Activated CD4-positive, alpha-beta T cell treated with anti-CD3 and anti-CD28 coated beads, Interleukin-2, amount 50 U/mL, for 48 hours (primary cell): ENCODE results near the gene CLEC2B.
A peak's percentile ranks its signal among the peaks of the same experiment; 100 is the strongest.
"Not testable (repeated sequence)": the region's sequence is repeated elsewhere in the genome, so short reads cannot be mapped to it uniquely, and the experiment has no call there.

ENCODE experiments used
- DNase-seq, 2 experiments: peaks; one replicate each; pipeline ENCODE4 v3.0.0-alpha.2; 2020

The CLEC2B gene

GRCh38 chr12:9869307-9870161 is at the start of gene CLEC2B:
Gene CLEC2B (minus strand): TSS chr12:9869354.
- DNase-seq: peak; percentile 10 to 22

- DNase-seq: no peak
These were observed 42.6 kb upstream of the CLEC2B start for GRCh38 chr12:9911708-9912107.

GRCh38 chr12:9910716-9911421 is 41.7 kb upstream of the CLEC2B start:
- no peak for DNase-seq

GRCh38 chr12:9909724-9910123 is 40.6 kb upstream of the CLEC2B start:
- no peak for DNase-seq

DNA sequence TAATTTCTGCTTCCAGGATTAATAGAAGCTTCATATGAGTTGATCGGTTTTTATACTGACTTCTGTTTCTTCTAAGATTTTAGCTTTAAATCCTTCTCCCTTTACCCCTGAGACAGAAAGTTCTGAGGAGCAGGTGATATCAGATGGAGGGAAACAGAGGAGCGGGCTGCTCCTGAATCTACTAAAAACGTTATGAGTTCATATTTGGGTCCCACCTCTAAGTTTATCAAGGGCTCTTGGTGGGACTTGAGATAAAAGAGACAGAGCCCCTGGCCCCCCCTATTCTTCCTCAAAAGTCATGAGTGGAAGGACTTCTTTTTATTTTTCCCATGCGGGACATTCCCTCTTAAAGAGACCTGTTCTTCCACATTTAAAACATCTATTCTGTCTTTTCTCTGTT is 39.2 kb upstream of the CLEC2B start:
- no peak for DNase-seq

DNA sequence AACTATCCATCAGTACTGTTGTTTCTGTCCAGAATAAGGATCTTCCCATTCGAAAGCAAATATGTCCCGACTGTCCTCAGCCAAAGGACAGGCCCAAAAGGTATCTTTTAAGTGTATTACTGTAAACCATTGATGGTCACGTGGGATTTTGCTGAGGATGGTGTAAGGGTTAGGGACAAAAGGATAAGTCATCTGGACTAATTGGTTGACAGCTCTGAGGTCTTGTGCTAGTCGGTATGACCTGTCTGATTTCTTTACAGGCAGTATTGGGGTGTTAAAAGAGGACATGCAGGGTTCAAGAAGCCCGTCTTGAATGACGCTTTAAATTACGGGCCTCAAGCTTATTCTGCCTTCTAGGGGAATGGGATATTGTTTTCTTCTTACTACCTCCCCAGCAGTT is 38.6 kb upstream of the CLEC2B start:
- DNase-seq: no peak

GRCh38 chr12:9906873-9907272 is 37.7 kb upstream of the CLEC2B start:
- DNase-seq: peak in 1 of 2 experiments; percentile 6

- DNase-seq: no peak
These were observed 33.5 kb upstream of the CLEC2B start for GRCh38 chr12:9902539-9903228.

DNA sequence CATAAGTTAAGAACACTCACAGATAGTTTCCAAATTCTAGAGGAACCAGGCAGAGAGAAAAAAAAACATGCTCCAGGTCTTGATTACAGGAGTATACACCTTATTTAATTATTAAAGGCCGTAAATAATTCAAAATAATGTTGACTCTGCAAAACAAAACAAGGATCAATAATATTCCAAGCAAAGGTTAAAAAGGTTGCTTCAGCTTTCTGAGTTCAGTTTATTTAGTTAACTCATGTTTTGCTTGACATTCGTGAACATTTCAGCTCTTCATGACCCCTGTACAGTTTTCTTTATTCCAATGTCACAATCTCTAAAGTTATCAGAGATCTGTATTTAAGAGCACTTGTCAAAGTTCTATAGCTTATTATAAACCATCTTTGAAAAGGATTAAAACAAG is 31.8 kb upstream of the CLEC2B start:
- DNase-seq: no peak

GRCh38 chr12:9899209-9899608 is 30.1 kb upstream of the CLEC2B start:
- DNase-seq: no peak

DNA sequence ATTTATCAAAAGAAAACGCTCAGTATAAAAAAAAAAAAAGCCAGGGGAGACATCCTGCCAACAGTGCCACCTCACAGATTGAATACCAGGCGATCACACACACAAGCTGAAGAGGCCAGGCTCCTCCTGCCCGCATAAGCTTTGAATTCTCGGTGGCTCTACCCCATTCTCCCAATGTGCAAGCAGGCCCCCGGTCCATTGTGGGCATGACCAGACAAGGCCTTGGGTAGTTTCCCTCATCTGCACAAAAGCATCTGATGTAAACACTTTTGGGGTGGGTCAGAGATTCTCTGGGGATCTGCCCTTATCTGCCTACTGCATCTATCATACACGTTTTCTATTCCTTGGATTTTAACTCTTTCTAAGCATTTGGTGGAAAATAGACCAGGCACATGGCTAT is 28.4 kb upstream of the CLEC2B start:
- no peak for DNase-seq

- no peak for DNase-seq
These were observed 26.2 kb upstream of the CLEC2B start for GRCh38 chr12:9895215-9895971.

- no peak for DNase-seq
These were observed 19.6 kb upstream of the CLEC2B start for GRCh38 chr12:9888665-9889273.

DNA sequence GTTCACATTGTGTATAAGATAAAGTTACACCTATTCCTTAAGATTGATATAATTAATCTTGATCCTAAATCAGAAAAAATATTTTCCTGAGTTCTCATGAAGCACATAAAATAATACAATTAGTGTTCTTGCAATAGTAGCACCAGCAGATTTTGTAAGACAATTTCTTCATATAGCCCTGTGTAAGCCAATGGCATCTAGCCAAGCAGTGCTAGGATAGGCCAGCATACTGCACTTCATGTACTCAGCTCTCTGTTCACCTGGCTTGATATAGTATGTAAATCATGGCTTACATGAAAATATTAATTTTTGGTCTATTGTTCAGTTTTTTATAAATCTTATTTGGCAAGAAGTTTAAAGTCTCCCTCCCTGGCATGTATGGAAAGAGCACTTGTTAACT is 14.0 kb upstream of the CLEC2B start:
- DNase-seq: no peak

- no peak for DNase-seq
These were observed 12.8 kb upstream of the CLEC2B start for GRCh38 chr12:9881988-9882387.

DNA sequence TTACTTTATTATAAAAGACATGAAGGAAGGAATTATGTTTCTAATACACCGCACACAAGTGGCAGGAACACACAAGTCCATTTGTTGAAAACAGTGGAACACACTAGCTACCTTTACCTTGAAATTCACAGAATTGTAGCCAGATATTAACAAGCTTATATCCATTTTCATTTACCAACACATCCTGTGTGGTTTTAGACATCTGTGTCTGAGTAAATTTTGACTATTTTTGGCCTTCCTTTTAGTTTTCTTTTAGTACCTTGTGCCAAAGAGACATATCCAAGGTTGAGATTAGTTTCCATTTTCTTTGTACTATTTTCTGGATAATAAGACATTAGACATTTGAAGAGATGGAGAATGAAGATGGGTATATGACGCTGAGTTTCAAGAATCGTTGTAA is 12.1 kb upstream of the CLEC2B start, which contains the start of gene KLRF2:
Gene KLRF2 (plus strand): TSS at position 244 of the 400 bp plus-strand sequence. CDS start 107 bp downstream, at position 351.
- no peak for DNase-seq

DNA sequence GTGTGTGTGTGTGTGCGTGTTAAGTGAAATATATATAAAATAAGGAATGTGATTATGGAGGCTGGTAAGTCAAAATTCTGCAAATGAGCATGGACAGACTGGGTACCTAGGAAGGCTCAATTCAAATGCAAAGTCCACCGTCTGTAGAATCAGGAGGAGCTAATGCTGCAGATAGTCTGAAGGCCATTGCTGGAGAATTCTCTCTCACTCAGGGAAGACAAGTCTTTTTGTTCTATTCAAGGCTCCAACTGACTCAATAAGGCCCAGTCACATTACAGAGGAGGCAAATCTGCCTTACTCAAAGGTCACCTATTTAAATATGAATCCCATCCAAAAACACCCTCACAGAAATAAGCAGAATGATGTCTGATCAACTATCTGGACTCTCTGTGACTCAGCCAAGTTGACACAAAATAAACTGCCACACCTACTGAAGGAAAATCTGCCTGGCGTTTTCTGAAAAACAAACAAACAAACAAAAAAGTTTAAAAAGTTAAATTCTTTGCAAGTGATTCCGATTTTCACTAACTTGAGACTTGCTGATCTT is 11.5 kb upstream of the CLEC2B start:
- DNase-seq: no peak

GRCh38 chr12:9876120-9876519 is 7.0 kb upstream of the CLEC2B start:
- DNase-seq: not testable (repeated sequence)

DNA sequence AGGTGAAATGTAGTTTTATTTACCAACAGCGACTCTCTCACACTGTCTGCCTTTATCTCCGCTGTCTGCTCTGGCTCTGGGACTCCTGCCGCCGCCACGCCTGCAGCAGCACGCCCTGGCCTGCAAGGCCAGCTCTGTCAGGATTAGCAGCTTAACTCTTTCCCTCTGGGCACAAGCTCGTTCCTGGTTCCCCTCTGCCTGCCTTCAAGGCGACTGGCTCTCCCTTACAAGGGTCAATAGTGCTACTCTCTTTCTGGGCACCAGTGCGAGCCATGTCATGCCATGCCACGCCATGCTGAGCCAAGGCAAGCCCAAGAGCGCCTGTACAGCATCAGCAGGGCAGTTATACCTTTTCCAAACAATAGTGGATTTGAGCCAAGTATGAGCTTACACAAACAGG is 3.6 kb upstream of the CLEC2B start:
- DNase-seq: no peak

DNA sequence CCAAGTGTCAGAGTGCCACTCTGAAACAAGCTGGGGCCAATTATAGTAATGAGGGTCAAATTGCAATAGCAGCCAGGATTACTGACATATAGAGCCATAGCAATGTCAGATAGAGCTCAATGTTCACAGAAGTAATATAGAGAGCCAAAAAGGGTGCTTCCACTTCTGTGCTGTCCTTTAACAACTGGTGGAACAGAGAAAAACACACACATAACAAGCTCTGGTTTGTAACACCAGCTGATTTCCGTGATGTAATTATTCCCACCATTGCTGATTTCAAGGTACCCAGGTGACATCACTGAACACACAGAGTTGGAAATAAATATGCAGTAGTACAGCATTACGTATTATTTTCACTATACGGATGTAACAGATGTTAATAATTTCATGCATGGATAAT is 3.0 kb upstream of the CLEC2B start:
- no peak for DNase-seq

- no peak for DNase-seq
These were observed 1.2 kb upstream of the CLEC2B start for GRCh38 chr12:9870286-9870866.

DNA sequence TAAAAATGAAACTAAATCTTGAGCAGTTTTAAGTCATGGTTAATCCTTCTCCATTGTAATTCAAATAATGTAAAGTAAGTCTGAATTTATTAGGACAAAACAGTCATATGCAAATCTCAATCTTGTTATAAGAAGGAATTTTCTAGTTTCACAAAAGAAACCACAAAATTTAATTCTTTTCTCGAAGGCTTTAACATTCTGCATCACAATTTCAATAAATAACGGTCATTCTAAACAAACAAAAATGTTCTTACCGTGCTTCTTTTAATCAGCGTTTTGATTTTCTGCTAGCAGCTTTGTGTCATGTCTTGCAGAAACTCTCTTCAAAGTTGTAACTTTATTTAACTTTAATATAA is 225 bp downstream of the CLEC2B start:
- DNase-seq: no peak
